ENCODE results near the gene ITGBL1. TPM values are rescaled to one million over a fixed set of nuclear protein-coding genes. Genes with fewer than 3 reads are reported as not detected.

The ITGBL1 gene
- total and polyA plus RNA-seq, 7 donors = 0.16 to 15.0 (median 1.6) TPM; not detected in 1

GRCh38 chr13:101624210-101624922 lies 171.9 kb downstream of the ITGBL1 start:
- intact Hi-C loops (cut with DNase I) = no loop called here
- DNase-seq = no peak
- Histone ChIP-seq H3K9me3 (no peaks in the 10 kb centered on the region), H3K4me1 (peaks cover 0 to 12% (median 4%) of the 10 kb centered on the region in 4 donors), H3K27me3 (no peaks in the 10 kb centered on the region), H3K27ac (peak overlapping the region in 3 of 4 donors; percentile 9 to 40 (median 30)), H3K36me3 (no peaks in the 10 kb centered on the region), H3K4me3 (no peak overlapping the region)
- no peak for TF ChIP-seq POLR2A (IDR thresholded peaks at IDR 0.05)
- TF ChIP-seq, protein P1, sequence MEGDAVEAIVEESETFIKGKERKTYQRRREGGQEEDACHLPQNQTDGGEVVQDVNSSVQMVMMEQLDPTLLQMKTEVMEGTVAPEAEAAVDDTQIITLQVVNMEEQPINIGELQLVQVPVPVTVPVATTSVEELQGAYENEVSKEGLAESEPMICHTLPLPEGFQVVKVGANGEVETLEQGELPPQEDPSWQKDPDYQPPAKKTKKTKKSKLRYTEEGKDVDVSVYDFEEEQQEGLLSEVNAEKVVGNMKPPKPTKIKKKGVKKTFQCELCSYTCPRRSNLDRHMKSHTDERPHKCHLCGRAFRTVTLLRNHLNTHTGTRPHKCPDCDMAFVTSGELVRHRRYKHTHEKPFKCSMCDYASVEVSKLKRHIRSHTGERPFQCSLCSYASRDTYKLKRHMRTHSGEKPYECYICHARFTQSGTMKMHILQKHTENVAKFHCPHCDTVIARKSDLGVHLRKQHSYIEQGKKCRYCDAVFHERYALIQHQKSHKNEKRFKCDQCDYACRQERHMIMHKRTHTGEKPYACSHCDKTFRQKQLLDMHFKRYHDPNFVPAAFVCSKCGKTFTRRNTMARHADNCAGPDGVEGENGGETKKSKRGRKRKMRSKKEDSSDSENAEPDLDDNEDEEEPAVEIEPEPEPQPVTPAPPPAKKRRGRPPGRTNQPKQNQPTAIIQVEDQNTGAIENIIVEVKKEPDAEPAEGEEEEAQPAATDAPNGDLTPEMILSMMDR (IDR thresholded peaks at IDR 0.05) = no peak
- no peak for TF ChIP-seq POLR2AphosphoS5 (IDR thresholded peaks at IDR 0.05)
- TF ChIP-seq EP300 (IDR thresholded peaks at IDR 0.05) = no peak
- WGBS, 2 donors = 17 to 24% methylated on average over 8 of the region's 8 CpGs

GRCh38 chr13:101624981-101625380 lies 172.5 kb downstream of the ITGBL1 start:
- intact Hi-C loops (cut with DNase I) = no loop called here
- Histone ChIP-seq H3K36me3 (no peaks in the 10 kb centered on the region), H3K4me1 (peaks cover 0 to 12% (median 4%) of the 10 kb centered on the region in 4 donors), H3K9me3 (no peaks in the 10 kb centered on the region), H3K4me3 (no peak overlapping the region), H3K27me3 (no peaks in the 10 kb centered on the region), H3K27ac (peak overlapping the region in 1 of 4 donors; percentile 30)
- DNase-seq = no peak
- WGBS, 2 donors = 20 to 57% methylated on average over 3 of the region's 3 CpGs
- TF ChIP-seq EP300 (IDR thresholded peaks at IDR 0.05) = no peak
- TF ChIP-seq, protein P1 (IDR thresholded peaks at IDR 0.05) = no peak
- no peak for TF ChIP-seq POLR2A (IDR thresholded peaks at IDR 0.05)
- TF ChIP-seq POLR2AphosphoS5 (IDR thresholded peaks at IDR 0.05) = no peak

- TF ChIP-seq, protein P1 (IDR thresholded peaks at IDR 0.05) = no peak
- TF ChIP-seq EP300 (IDR thresholded peaks at IDR 0.05) = no peak
- no peak for TF ChIP-seq POLR2A (IDR thresholded peaks at IDR 0.05)
- no peak for TF ChIP-seq POLR2AphosphoS5 (IDR thresholded peaks at IDR 0.05)
Observed at GRCh38 chr13:101626925-101627555, 174.6 kb downstream of the ITGBL1 start.

GRCh38 chr13:101627556-101627943 lies 175.1 kb downstream of the ITGBL1 start:
- H3K9me3 ChIP-seq = no peaks in the 10 kb centered on the region
- H3K27ac ChIP-seq = no peak overlapping the region
- H3K27me3 ChIP-seq = no peaks in the 10 kb centered on the region
- 9 to 43% methylated on average over 5 of the region's 5 CpGs for WGBS, 2 donors
- no peak for DNase-seq
- H3K36me3 ChIP-seq = no peaks in the 10 kb centered on the region
- intact Hi-C loops (cut with DNase I) = no loop called here
- TF ChIP-seq EP300 (IDR thresholded peaks at IDR 0.05) (no peak), POLR2AphosphoS5 (IDR thresholded peaks at IDR 0.05) (no peak), POLR2A (IDR thresholded peaks at IDR 0.05) (no peak)
- TF ChIP-seq, protein P1 (IDR thresholded peaks at IDR 0.05) = no peak
- peaks cover 0 to 12% (median 4%) of the 10 kb centered on the region in 4 donors for H3K4me1 ChIP-seq
- peak overlapping the region in 2 of 4 donors; percentile 12 to 16 for H3K4me3 ChIP-seq

More at GRCh38 chr13:101626925-101627555, 174.6 kb downstream of the ITGBL1 start:
- intact Hi-C loops (cut with DNase I) = no loop called here
- H3K4me1 ChIP-seq = peaks cover 0 to 12% (median 4%) of the 10 kb centered on the region in 4 donors
- no peaks in the 10 kb centered on the region for H3K36me3 ChIP-seq
- no peak for DNase-seq
- peak overlapping the region in 1 of 4 donors; percentile 10 for H3K27ac ChIP-seq
- H3K27me3 ChIP-seq = no peaks in the 10 kb centered on the region
- H3K9me3 ChIP-seq = no peaks in the 10 kb centered on the region
- peak overlapping the region in 3 of 4 donors; percentile 11 to 16 (median 12) for H3K4me3 ChIP-seq
- 31 to 36% methylated on average over 4 of the region's 4 CpGs for WGBS, 2 donors

Data from sigmoid colon (tissue), 7 donors.